NCI-H82 treated with DMSO at 0.1 percent for 48 hours (cell line): ENCODE measurements around the gene FGF21.
"Not testable (repeated sequence)": the region's sequence is repeated elsewhere in the genome, so short reads cannot be mapped to it uniquely, and the experiment has no call there.

Experiments
- DNase-seq: peaks from one replicate; lab custom pipeline; 2025; ENCODE audit not compliant: unreplicated experiment; lab: John Stamatoyannopoulos, UW

The FGF21 gene

GRCh38 chr19:48751845-48752495, 3.4 kb upstream of the FGF21 start:
- no peak for DNase-seq

- DNase-seq = no peak
Measured at GRCh38 chr19:48752496-48753365, 2.6 kb upstream of the FGF21 start, which contains the start of gene FUT1. Gene FUT1, minus strand, starts transcription at chr19:48752641. Its CDS starts 1,360 bp downstream, at chr19:48751281.

GRCh38 chr19:48755787-48756186, 463 bp downstream of the FGF21 start:
- DNase-seq = no peak

GRCh38 chr19:48756212-48756611, 888 bp downstream of the FGF21 start:
- no peak for DNase-seq

GRCh38 chr19:48756686-48757085, 1.4 kb downstream of the FGF21 start:
- DNase-seq = no peak

GRCh38 chr19:48757089-48757675, 1.9 kb downstream of the FGF21 start:
- DNase-seq = no peak

GRCh38 chr19:48757741-48758144, 2.4 kb downstream of the FGF21 start:
- no peak for DNase-seq

GRCh38 chr19:48760504-48761205, 5.3 kb downstream of the FGF21 start:
- DNase-seq = no peak

- DNase-seq = not testable (repeated sequence)
Measured at GRCh38 chr19:48765816-48766215, 10.5 kb downstream of the FGF21 start.

GRCh38 chr19:48768171-48768753, 12.9 kb downstream of the FGF21 start:
- DNase-seq = not testable (repeated sequence)

- DNase-seq = no peak
Measured at GRCh38 chr19:48768994-48769713, 13.8 kb downstream of the FGF21 start.

GRCh38 chr19:48770266-48770665, 14.9 kb downstream of the FGF21 start:
- no peak for DNase-seq

GRCh38 chr19:48770734-48771472, 15.6 kb downstream of the FGF21 start:
- DNase-seq = no peak

- DNase-seq = no peak
Measured at GRCh38 chr19:48772503-48772953, 17.2 kb downstream of the FGF21 start.

GRCh38 chr19:48777139-48777538, 21.8 kb downstream of the FGF21 start:
- no peak for DNase-seq

- DNase-seq = no peak
Measured at GRCh38 chr19:48777720-48778119, 22.4 kb downstream of the FGF21 start.

GRCh38 chr19:48779636-48780035, 24.3 kb downstream of the FGF21 start:
- DNase-seq = no peak

- no peak for DNase-seq
Measured at GRCh38 chr19:48780631-48781391, 25.5 kb downstream of the FGF21 start.

- no peak for DNase-seq
Measured at GRCh38 chr19:48784527-48784926, 29.2 kb downstream of the FGF21 start.
